CMK (cell line): ENCODE measurements around the gene HSD17B10.
"Not testable (repeated sequence)": the region's sequence is repeated elsewhere in the genome, so short reads cannot be mapped to it uniquely, and the experiment has no call there.

Experiments
- DNase-seq: peaks from one replicate; pipeline ENCODE4 v3.0.0-alpha.2; 2010; ENCODE audit warnings: low read depth

HSD17B10 gene

DNA sequence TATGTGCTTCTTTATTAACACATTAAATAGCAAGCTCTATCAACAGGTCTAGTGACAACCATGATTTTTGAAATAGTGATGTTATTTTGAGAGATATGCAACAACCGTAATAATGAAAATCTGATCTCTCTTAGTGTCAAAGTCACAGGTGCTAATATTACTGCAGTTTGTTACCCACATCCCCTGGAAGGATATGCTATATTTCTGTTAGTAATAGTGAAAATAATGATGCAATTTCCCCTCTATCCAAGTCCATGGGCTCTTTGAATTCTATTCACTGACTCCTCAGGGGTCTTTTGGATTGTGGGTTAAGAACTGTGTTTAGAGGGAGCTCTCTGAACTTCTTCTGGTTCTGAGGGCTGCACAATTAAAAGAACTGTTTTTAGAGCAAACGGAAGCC is 3.0 kb upstream of the HSD17B10 start:
- DNase-seq = no peak

DNA sequence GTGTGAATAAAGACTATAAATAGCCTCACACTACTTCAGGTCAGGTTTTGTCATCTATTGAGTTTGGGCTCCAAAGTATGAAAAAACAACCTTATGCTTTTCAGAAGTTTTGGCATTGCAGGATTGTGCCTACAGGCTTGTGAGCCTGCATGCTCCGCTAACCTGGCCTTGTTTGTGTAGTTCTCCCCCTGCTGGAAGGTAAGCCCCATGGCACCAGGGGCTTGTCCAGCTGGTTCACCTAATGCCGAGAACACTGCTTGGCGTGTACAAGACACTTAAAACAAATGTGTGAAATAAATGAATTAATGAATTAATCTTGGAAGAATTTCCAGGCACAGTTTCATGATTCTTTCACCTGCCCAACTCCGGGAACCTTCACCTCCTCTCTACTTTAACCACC is 1.8 kb upstream of the HSD17B10 start:
- DNase-seq = peak; percentile 52

DNA sequence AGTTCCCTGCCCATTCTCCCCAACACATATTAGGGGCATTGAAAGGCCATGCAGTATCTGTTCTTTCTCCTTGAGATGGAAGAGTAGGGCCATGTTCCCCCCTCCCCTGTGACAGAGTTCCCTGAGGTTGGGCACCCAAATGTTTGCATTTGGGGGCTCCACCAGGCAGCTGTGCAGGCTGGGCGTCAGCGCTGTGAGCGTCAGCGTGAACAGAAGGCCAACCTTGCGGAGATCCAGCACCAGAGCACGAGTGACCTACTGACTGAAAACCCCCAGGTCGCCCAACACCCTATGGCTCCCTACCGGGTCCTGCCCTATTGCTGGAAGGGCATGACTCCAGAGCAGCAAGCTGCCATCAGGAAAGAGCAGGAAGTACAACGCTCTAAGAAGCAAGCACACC is 3.9 kb downstream of the HSD17B10 start:
- no peak for DNase-seq

DNA sequence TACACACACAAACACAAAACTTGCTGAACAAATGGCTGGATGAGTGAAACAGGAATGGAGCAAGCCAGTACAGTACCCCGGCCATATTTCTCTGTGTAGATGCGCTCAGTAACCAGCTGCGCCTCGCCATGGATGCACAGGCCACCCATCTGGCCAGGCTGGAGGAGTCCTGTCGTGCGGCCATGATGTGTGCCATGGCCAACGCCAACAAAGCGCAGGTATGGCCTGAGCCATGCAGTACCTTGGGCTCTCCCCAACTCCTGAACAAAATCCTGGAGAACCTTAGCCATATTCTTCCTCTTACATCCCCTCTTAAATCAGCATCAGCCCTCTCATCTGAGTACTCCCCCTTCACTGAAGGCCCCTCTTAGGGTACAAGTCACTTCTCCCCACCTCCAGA is 4.4 kb downstream of the HSD17B10 start:
- DNase-seq = no peak

DNA sequence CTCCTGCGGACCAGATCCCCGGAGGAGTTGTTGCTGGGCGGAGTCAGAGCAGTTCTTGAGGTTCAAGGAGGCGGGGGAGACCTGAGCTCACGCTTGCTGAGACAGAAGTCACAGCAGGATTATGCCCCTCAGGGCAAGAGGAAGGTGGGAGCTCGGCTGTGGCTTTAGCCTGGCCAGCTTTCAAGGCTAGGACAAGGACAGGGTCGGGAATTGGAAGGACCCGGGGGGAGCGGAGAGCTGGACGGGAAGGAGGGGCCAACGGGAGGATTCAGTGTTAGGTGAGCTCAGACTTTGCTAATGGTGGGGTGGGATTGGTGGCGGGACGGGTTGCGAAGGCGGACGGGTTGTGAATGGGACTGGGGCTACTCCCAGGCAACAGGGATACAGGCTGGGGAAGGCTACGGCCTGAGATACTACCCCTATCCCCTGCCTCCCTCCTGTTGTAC is 11.3 kb downstream of the HSD17B10 start, which contains the start of gene RIBC1:
Gene RIBC1 (plus strand): TSS at position 13 of the 446 bp plus-strand sequence. CDS start 3,404 bp downstream, outside the sequence.
- no peak for DNase-seq

DNA sequence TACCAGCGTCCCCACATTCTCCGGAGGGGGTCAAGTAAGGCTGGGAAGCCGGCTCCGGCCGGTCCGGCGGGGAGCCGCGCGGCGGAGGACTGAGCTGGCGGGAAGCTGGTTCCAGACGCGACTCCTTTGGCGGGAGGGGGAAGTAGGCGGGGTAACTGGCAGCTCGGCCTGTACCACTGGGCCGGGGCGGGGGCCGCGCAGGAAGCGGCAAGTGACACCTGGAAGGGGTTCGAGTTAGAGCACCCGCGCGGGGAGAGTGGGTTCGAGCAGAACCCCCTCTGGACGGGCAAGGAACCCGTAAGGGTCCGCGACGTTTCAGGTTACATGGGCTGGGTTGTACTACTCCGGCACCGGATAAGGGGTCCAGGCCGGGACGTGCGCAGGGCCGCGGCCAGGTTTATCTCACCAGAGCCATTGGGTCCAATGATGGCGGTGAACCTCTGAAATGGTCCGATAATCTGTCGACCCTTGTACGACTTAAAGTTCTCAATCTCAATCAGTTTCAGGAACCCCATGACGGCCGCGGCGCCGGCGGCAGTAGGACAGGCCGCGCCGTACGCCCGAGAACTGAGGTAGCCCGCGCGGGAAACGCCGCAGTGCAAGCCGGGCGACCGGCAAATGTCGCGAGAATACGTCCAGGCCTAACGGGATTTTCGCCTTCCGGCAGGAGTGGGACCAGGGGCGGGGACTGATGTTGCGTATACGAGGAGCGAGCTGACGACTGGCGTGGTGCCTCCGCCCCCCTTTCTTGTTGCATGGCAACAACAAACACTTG is 11.9 kb downstream of the HSD17B10 start, which contains the start of gene SMC1A:
Gene SMC1A (minus strand): TSS at position 569 of the 775 bp plus-strand sequence. CDS start 54 bp downstream, at position 515.
- DNase-seq = peak; percentile 95

DNA sequence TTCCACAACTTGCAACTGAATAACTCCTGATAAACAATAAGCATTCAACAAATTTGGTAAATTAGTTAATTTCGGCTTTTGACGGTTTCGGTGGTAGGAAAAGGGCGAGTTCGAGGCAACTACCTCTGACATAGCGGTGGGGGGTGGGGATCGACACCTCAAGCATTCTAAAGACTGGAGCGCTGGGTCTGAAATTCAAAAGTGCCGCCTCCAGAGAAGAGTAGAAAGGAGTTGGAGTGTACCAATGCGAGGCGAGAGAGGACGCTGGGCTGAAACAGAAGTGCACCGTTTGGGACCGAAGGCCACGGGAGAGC is 12.4 kb downstream of the HSD17B10 start:
- DNase-seq = no peak

DNA sequence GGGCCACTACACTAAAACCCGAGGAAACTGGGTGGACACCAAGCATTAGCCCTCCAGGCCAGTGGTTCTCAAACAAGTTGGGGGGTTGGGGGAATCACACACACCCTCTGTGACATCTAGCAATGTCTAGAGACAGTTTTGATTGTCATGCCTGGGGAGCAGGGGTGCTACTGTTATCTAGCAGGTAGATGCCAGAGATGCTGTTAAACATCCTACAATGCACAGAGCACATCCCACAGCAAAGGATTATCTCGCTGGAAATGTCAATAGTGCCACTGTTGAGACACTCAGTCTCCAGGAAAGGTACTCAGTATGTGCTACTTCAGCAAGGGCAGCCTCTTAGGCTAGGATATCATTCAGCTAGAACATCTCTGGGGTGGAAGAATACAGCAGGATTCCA is 13.0 kb downstream of the HSD17B10 start:
- DNase-seq = no peak

DNA sequence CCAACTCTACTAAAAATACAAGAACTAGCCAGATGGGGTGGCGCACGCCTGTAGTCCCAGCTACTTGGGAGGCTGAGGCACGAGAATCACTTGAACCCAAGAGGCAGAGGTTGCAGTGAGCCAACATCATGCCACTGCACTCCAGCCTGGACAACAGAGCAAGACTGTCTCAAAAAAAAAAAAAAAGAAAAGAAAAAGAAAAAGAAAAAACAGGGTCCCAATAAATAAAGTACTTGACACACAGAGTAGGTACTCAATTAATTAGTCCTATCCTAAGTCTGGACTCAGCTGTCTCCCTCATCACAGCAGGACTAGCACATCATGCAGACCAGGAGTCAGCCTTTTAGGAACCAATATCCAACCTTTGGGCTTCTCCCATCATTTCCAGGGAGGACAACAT is 13.8 kb downstream of the HSD17B10 start:
- not testable (repeated sequence) for DNase-seq

DNA sequence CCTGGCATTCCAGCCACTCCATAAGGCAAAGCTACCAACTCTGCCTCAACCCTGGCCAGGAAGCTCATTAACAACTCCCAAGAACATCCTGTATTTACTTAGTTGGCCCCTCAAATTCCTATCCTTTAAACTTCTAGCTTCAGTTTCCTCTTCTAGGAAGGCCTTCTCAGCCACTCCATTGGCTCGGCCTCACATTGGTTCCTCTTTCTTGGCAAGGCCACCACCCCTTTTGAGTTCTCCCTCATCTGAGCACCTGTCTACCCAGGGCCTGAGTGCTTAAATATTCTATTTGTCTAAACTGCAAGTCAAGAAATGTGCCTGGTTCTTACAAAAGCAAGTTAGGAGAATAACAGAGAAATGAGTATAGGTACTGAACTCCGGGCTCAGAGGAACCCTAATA is 21.7 kb downstream of the HSD17B10 start:
- DNase-seq = no peak

DNA sequence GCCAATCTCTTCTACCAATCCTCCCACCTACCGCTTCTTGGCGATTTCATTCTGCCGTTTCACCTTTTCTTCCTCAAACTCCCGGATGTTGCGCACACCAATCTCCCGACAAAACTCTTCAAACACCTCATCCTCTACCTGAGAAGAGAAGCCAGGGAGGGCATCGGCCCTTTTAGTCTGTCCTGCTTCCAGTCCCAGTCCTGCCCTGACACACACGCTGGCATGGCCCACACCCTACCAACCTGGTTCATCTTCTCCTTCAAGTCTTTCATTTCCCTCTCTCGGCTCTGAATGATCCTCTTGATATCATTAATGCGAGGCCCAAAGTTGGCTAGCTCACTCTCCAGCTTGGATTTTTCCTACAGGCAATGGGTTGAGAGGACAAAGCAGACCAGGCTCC is 30.6 kb downstream of the HSD17B10 start:
- DNase-seq = no peak

DNA sequence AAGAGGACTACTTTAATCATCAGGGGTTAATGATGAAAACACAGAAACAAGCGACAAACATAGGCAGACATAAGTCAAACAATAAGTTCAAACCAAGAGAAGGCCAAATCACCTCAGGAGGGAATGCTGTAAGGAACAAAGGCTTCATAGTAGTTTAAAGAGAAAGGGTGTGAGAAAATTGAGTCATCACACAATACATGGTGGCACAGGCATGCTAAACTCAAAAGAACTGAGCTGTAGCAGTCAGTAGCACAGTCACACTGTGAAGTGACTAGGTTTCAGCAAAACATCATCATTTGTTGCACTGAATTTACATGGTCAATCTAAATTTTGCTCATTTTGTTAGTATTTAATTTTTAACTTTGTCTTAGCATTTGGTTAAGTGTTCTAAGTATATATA is 36.0 kb downstream of the HSD17B10 start:
- DNase-seq = no peak

DNA sequence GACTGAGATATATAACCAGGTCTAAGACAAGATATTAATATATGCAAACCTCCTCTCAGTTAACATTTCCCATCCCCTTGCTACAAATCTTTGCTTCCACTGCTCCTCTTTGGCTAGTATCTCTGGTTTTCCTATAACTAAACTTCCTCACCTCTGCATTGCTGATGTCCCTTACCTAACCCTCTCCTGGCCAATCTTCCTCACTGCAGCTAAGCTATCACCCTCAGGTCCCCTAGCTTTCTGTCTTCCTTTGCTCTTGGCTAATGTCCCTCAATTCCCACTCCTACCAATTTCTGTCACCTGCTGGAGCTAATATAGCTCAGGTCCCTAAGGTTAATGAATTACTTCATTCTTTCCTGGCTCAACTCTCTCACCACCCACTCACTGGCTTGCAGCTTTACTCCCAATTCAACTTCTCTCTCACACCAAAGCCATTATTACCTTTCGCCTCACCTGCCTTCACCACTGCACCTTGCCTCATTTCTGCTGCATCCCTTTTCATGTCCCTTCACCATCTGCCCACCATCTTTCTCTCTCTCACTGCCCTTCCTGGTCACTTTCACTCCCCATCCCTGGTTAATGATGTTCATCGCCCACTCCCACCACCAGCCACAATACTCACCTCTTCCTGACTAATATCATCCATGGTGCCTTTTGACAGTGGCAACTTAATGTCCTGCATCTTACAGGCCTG is 38.4 kb downstream of the HSD17B10 start:
- DNase-seq = no peak

DNA sequence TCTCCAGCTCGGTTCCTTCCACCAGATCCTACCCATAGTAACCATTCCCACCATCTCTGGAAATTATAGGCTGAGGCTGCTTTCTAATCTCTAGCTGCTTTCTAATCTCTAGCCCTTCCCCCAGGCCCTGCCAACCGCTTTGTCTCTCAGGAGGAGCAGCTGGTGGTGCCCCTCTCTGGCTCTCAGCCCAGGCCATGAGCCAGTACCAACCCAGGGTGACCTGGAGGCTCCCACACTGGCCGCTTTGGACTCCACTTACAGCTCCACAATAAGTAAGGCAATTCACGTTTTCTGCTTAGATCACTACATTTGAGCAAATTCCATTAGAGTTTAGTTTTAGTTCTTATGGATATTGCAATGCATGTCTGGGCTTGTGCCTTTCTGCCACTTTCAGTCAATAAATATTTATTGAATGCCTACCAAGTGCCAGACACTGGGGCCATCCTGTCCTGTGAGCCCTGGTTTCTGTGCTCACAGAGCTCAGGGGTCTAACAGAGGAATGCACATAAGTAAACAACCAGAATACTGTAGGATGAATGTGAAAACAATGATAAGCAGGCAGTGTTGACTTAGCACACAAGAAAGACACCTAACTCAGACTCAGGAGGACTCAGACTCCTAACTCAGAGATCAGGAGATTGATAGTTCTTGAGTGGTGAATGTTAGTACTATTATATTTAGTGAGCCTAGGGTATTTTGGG is 50.6 kb downstream of the HSD17B10 start:
- DNase-seq = no peak
